ENCODE data around the gene NBPF1.
"Not testable (repeated sequence)": the region's sequence is repeated elsewhere in the genome, so short reads cannot be mapped to it uniquely, and the experiment has no call there.

The NBPF1 gene

DNA sequence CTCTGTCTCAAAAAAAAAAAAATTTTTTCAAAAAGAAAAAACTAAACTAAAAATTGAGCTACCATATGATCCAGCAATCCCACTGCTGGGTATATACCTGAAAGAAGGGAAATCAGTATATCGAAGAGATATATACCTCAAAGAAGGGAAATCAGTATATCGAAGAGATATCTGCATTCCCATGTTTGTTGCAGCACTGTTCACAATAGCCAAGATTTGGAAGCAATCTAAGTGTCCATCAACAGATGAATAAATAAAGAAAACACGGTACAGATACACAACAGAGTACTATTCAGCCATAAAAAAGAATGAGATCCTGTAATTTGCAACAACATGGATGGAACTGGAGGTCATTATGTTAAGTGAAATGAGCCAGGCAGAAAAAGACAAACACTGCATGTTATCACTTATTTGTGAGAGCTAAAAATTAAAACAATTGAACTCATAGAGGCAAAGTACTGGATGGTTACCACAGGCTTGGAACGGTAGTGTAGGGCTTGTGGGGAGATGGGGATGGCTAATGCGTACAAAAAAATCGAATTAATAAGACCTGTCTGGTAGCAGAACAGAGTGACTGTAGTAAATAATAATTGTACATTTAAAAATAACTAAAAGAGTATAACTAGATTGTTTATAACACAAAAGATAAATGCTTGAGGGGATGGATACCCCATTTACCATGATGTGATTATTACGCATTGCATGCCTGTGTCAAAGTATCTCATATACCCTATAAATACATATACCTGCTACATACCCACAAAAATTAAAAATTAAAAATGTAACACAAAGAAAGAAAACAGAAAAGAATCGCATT lies 28.0 kb upstream of the NBPF1 start:
- not testable (repeated sequence) for DNase-seq

GRCh38 chr1:16639091-16640031 lies 26.0 kb upstream of the NBPF1 start:
- DNase-seq = not testable (repeated sequence)

DNA sequence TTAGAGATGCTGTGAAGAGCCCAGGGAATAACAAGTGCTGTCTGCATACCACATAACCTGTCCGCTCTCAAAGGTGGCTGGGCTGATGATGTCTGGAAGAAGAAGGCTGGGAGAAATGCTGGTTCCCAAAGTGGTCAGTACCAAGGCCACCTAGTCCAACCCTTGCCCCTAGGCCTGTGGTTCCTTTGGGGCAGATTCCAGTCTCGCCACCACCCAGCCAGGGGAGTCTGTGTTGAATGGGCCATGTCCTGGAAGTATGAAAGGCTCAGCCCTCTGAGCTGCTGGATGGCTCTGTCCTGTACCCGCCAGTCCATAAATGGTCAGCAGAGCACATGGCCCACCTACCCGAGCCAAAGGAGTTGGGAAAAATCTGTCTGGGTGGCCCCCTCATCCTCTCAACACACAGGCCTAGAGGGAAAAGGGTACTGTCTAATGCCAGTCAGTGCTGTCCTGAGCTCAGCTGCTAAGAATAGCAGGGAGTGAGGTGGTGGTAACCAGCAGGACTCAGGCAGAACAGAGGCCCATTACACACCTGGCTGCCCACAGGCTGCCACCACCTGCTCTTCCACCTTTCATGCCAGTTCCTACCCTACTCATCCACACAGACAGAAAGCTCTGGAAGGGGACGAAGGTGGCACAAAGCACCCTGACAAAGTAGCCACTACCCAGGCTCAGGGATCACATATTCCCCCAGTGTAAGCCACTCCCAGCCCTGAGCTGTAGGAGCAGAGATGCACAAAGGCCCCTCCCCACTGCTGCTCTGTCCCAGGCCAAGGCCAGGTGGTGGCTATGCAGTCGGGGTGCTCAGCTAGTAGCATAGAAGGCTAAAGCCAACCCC lies 24.8 kb upstream of the NBPF1 start:
- DNase-seq = not testable (repeated sequence)

DNA sequence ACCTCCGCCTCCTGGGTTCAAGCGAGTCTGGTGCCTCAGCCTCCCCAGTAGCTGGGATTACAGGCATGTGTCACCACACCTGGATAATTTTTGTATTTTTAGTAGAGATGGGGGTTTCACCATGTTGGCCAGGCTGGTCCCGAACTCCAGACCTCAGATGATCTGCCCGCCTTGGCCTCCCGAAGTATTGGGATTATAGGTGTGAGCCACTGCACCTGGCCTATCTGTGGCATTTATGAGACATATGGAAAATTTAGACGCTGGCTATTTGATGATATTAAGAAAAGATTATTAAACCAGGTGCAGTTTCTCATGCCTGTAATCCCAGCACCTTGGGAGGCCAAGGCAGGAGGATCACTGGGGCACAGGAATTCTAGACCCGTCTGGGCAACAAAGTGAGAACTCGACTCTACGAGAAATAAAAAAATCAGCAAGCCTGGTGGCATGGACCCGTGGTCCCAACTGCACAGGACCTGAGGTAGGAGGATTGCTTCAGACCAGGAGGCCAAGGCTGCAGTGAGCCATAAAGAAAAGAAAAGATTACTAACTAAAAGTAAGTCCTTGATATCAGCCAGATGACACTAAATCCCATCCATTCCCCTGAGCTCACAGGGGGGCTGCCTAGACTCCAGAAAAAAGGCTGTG lies 23.3 kb upstream of the NBPF1 start:
- not testable (repeated sequence) for DNase-seq

- not testable (repeated sequence) for DNase-seq
Measured at GRCh38 chr1:16635959-16636358, 22.6 kb upstream of the NBPF1 start.

DNA sequence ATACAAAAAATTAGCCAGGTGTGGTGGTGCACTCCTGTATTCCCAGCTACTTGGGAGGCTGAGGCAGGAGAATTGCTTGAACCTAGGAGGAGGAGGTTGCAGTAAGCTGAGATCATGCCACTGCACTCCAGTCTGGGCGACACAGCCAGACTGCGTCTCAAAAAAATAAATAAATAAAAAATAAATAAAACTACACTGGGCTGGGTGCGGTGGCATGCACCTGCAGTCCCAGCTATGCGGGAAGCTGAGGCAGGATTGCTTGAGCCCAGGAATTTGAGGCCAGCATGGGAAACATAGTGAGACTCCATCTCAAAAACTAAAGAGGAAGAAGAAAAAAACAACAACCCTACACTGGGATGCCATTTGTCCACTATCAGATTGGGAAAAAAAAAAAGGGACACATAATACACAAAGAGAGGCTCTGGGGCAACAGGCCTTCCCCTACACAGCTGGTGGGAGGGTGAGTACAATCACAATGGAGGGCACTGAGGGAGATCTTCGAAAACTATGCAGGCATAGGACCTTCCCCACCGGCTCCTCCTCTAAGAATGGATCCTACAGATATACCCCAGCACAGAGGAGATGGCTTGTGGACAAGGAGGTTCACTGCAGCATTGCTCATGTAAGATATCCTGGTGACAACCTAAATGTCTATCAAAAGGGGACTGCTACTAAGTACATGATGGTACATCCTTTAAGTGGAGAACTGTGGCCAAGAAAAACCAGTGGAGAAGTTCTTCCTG lies 20.3 kb upstream of the NBPF1 start:
- not testable (repeated sequence) for DNase-seq

GRCh38 chr1:16632044-16632850 lies 18.9 kb upstream of the NBPF1 start:
- not testable (repeated sequence) for DNase-seq

DNA sequence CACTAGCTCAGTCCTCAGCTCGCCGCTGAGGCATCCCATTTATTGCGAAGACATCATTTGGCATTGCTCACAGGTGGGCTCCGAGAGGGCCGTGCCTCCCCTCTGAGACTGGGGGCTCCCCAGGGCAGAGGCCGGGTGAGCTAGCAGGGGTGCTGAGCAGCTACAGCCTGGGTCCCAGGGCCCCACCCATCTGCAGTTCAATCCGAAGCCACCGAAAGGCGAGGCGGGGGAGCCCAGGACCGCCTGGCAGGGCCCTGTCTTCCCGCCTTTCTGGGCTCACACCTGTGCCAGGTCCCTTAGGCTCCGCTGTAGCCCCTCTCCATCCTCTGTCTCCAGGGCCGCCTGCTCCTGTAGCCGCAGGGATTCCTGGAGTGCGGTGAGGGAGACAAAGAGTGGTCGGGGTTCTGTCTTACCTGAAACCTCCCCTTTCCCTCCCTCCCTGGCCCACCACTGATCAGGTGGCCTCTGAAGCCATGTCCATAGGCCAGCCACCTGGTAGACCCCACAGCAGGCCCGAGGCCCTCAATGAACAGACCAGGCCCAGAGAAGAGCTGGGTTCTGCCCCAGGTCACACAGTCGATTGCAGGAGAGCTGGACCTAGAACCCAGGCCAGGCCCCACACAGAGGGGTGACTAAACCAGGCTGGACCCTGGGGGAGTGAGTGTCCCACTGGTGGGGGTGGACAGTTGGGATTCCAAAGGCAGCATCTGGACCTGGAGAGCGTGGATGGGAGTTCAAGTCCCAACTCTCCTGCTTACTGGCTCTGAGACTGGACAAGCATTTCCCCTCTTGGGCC lies 18.1 kb upstream of the NBPF1 start:
- DNase-seq = no peak

DNA sequence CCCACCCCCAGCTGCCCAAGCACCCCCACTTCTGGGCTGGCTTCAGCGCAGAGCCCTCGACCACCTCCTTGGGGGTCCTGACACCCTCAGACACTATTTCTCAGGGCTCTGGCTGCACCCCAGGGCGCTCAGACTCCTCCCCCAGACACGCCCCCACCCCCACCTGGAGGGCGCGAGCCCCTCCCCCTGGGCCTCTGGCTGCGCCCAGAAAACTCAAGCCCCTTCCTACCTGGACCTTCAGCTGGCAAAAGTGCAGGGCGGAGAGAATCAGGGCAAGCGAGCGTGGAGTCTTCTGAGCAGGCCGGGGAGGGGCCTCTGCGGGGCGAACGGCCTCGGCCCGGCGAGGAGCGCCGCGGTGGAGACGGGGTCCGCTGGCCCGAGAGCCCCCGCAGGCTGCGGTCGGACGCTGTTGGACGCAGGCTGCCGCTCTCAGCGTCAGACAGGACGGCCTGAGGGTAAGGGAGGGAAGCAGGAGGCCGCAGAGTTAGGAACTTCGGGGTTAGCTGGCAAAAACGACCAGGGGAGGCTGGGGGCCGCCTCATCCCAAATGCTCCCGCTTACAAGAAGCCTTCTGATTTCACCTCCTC lies 17.4 kb upstream of the NBPF1 start:
- no peak for DNase-seq

- DNase-seq = not testable (repeated sequence)
Measured at GRCh38 chr1:16629916-16630530, 16.7 kb upstream of the NBPF1 start.

DNA sequence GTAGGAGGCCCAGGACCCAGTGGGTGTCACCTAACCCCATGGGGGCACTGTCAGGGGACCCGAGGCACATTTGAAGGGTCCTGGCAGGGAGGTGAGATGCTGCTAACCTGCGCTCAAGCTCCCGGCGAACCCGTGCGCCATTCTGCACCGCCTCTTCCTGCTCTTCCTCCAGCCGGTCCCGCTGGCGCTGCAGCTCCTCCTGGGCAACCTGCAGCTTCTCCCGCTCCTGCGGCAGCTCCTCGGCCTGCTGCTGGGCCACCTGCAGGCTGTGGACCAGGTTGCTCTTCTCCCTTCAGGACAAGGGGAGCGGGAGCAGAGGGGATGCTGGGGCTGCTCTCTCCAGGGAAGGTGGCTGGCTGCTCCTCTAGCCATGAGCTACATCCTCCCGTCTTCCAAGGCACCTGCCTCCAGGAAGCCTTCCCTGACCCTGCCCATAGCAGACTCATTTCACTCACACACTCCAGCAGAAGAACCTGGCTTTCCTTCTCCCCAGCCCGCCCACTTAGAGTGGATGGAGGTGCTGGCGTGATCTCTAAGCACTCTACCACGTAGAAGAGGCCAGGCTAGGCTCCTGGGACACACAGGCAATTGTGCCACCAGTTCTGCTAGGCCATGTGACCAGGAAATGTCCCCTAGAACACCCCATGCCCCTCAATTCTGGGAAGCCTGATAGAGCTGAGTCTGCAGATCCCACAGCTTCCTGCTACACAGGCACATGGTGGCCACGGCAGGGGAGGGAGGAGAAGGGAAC lies 15.2 kb upstream of the NBPF1 start:
- DNase-seq = no peak

DNA sequence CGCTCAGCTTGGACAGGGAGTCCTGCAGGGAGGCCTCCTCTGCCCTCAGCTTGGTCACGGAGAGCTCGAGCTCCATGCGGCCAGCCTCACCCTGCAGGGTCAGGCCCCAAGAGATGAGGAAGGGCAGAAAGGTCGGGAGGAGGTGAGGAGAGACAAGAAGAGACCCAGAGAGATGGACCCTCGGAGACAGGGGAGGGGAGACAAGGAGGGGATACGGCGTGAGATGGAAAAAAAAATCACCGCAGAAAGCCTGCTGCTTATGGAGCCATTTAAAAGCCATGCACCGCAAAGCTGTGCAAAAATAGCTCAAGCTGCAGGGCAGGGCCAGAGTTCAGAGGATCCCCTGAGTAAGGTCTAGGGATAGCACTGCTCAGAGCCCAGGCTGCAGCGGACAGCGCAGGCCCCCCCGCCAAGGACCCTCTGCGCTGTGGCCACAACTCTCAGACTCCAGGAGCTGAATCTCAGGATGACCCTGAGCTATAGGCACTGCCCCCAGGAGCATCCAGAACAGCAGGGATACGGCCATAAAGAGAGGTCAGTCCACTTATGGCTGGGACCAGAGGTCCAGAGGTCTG lies 13.1 kb upstream of the NBPF1 start:
- not testable (repeated sequence) for DNase-seq

GRCh38 chr1:16625497-16626408 lies 12.4 kb upstream of the NBPF1 start:
- no peak for DNase-seq

- not testable (repeated sequence) for DNase-seq
Measured at GRCh38 chr1:16623812-16624719, 10.7 kb upstream of the NBPF1 start.

GRCh38 chr1:16623337-16623736 lies 10.0 kb upstream of the NBPF1 start:
- not testable (repeated sequence) for DNase-seq

Measured in effector CD8-positive, alpha-beta T cell (primary cell).